Measurements from ENCODE around the gene PDE6B.

GRCh38 chr4:665381-665750 is 40.0 kb downstream of the PDE6B start:
- TF ChIP-seq CTCF (IDR thresholded peaks at IDR 0.05; ENCODE audit: low read depth, low read length) (no peak), EZH2phosphoT487 (IDR thresholded peaks at IDR 0.05; ENCODE audit: low read depth) (no peak)
